Endothelial cell (in vitro differentiated cells): ENCODE results near the gene NRP2. TPM values are rescaled to one million over a fixed set of nuclear protein-coding genes. Genes with fewer than 3 reads are reported as not detected.
A peak's percentile ranks its signal among the peaks of the same experiment; 100 is the strongest.

ENCODE experiments used
- DNase-seq: peaks from one replicate; pipeline ENCODE4 v3.0.0; 2021; ENCODE audit warnings: low spot score
- H3K27ac Mint-ChIP-seq: one replicate; pipeline ENCODE4 v1.8.0; 2021; ENCODE audit warnings: mixed read lengths, inconsistent platforms; ENCODE audit not compliant: unreplicated experiment
- H3K27me3 Mint-ChIP-seq: one replicate; pipeline ENCODE4 v1.8.0; 2021; ENCODE audit warnings: mild to moderate bottlenecking, moderate library complexity, mixed read lengths, inconsistent platforms; ENCODE audit not compliant: unreplicated experiment
- H3K36me3 Mint-ChIP-seq: one replicate; pipeline ENCODE4 v1.8.0; 2021; ENCODE audit warnings: mild to moderate bottlenecking, low read depth, mixed read lengths, inconsistent platforms; ENCODE audit not compliant: unreplicated experiment
- H3K4me1 Mint-ChIP-seq: one replicate; pipeline ENCODE4 v1.8.0; 2021; ENCODE audit warnings: mild to moderate bottlenecking, mixed read lengths, inconsistent platforms; ENCODE audit not compliant: unreplicated experiment
- H3K4me3 Mint-ChIP-seq: one replicate; pipeline ENCODE4 v1.8.0; 2021; ENCODE audit warnings: mild to moderate bottlenecking, mixed read lengths, inconsistent platforms; ENCODE audit not compliant: unreplicated experiment
- H3K9me3 Mint-ChIP-seq: one replicate; pipeline ENCODE4 v1.8.0; 2021; ENCODE audit warnings: mixed read lengths, inconsistent platforms; ENCODE audit not compliant: unreplicated experiment
- total RNA-seq: library from RNA; stranded (reverse); fragmentation: NEBNext Ultra II Directional; extraction: Animal tissue kit (Norgen Biotek cat#: 25700); gene quantifications from one replicate; pipeline ENCODE4 v1.2.1, GENCODE V29; 2021; ENCODE audit not compliant: unreplicated experiment
- TF ChIP-seq, protein P1 (sequence below): fragments of 200-600 bp; sonication (generic); IDR thresholded peaks from one replicate; pipeline ENCODE4 v1.5.0; 2021; ENCODE audit warnings: antibody characterized with exemption; ENCODE audit not compliant: unreplicated experiment

Gene NRP2
- total RNA-seq, 1 donor from 2014 or later = 258 TPM

GRCh38 chr2:205785507-205786260 is 103.4 kb downstream of the NRP2 start:
- peaks cover 18% of the 10 kb centered on the region for H3K4me1 Mint-ChIP-seq
- H3K4me3 Mint-ChIP-seq = no peak overlapping the region
- TF ChIP-seq, protein P1, sequence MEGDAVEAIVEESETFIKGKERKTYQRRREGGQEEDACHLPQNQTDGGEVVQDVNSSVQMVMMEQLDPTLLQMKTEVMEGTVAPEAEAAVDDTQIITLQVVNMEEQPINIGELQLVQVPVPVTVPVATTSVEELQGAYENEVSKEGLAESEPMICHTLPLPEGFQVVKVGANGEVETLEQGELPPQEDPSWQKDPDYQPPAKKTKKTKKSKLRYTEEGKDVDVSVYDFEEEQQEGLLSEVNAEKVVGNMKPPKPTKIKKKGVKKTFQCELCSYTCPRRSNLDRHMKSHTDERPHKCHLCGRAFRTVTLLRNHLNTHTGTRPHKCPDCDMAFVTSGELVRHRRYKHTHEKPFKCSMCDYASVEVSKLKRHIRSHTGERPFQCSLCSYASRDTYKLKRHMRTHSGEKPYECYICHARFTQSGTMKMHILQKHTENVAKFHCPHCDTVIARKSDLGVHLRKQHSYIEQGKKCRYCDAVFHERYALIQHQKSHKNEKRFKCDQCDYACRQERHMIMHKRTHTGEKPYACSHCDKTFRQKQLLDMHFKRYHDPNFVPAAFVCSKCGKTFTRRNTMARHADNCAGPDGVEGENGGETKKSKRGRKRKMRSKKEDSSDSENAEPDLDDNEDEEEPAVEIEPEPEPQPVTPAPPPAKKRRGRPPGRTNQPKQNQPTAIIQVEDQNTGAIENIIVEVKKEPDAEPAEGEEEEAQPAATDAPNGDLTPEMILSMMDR = no peak
- H3K27me3 Mint-ChIP-seq = peaks cover 1% of the 10 kb centered on the region
- H3K36me3 Mint-ChIP-seq = peaks cover 16% of the 10 kb centered on the region
- no peak overlapping the region for H3K27ac Mint-ChIP-seq
- DNase-seq = no peak
- no peaks in the 10 kb centered on the region for H3K9me3 Mint-ChIP-seq

DNA sequence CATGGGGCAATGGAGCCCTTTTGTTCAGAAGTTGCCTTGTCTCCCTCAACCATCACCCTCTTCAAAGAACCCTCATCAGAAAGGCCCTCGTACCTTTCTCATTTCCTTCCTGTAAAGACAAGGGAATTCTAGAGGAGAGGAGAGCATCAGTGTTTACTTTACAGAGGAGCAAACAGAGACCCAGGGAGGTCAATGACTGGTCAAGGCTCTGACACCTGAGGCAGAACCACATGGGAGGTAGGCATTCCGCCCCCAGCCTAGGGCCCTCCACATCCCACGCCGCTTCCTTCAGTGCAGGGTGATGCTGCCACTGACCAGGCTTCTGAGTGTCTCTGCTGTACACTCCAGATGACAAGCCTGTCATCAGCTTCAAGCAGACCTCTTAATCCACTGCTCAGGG is 104.7 kb downstream of the NRP2 start:
- Mint-ChIP-seq H3K27ac (no peak overlapping the region), H3K9me3 (no peaks in the 10 kb centered on the region), H3K4me3 (no peak overlapping the region), H3K27me3 (peaks cover 2% of the 10 kb centered on the region), H3K4me1 (peaks cover 9% of the 10 kb centered on the region), H3K36me3 (peaks cover 29% of the 10 kb centered on the region)
- TF ChIP-seq, protein P1 = no peak
- DNase-seq = no peak

GRCh38 chr2:205787761-205788160 is 105.5 kb downstream of the NRP2 start:
- Mint-ChIP-seq H3K27me3 (peaks cover 2% of the 10 kb centered on the region), H3K36me3 (peaks cover 37% of the 10 kb centered on the region), H3K27ac (no peak overlapping the region), H3K4me3 (peak overlapping the region; percentile 11), H3K9me3 (no peaks in the 10 kb centered on the region), H3K4me1 (peaks cover 9% of the 10 kb centered on the region)
- no peak for DNase-seq
- TF ChIP-seq, protein P1 = no peak

- no peak for DNase-seq
- Mint-ChIP-seq H3K27ac (no peak overlapping the region), H3K9me3 (no peaks in the 10 kb centered on the region), H3K4me1 (peaks cover 9% of the 10 kb centered on the region), H3K4me3 (no peak overlapping the region), H3K36me3 (peaks cover 54% of the 10 kb centered on the region), H3K27me3 (peaks cover 2% of the 10 kb centered on the region)
- TF ChIP-seq, protein P1 = no peak
Observed at GRCh38 chr2:205789906-205790305, 107.6 kb downstream of the NRP2 start.

GRCh38 chr2:205792908-205793307 is 110.6 kb downstream of the NRP2 start:
- Mint-ChIP-seq H3K27me3 (peaks cover 2% of the 10 kb centered on the region), H3K4me3 (no peak overlapping the region), H3K27ac (no peak overlapping the region), H3K4me1 (no peaks in the 10 kb centered on the region), H3K9me3 (no peaks in the 10 kb centered on the region), H3K36me3 (peaks cover 77% of the 10 kb centered on the region)
- DNase-seq = no peak
- TF ChIP-seq, protein P1 = no peak
